ENCODE results near the gene MAN1A2.
A peak's percentile ranks its signal among the peaks of the same experiment; 100 is the strongest.

The MAN1A2 gene

GRCh38 chr1:117495068-117495467 is 127.8 kb downstream of the MAN1A2 start:
- DNase-seq (ENCODE audit: low read depth), result no peak

DNA sequence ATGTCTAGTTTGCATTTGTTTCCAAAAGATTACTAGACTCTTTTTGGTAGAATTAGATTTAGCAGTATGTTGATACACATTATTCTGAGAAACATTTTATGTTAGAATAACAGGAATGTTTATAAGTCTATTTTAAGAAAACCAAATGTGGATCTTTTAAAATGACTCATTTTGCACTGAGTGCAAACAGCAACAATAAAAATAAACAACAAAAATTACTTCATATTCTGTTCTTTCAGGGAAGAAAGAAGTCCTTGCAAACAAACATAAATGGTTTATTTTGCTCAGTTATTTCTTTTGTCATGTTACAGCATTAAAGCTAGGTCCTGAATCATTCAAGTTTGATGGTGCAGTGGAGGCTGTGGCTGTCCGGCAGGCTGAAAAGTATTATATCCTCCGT is 131.8 kb downstream of the MAN1A2 start:
- no peak for DNase-seq (ENCODE audit: low read depth)

DNA sequence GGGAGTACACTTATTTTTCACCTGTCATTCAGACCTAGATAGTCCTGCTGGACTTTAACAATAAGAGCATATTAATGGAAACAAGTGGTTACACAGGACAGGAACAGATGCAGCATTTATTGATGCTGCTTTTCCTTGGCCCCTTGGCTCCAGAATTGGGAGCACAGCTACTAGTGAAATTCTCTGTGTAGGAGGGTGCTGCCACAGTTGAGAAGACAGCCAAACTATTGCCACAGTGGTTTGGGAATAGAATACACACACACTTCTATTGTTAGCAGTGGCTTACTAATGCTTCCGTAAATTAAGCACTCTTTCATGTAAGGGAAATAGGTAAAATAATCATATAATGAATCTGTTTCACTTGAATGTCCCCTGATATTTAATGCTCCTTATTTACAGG is 133.3 kb downstream of the MAN1A2 start:
- DNase-seq (ENCODE audit: low read depth), result no peak

DNA sequence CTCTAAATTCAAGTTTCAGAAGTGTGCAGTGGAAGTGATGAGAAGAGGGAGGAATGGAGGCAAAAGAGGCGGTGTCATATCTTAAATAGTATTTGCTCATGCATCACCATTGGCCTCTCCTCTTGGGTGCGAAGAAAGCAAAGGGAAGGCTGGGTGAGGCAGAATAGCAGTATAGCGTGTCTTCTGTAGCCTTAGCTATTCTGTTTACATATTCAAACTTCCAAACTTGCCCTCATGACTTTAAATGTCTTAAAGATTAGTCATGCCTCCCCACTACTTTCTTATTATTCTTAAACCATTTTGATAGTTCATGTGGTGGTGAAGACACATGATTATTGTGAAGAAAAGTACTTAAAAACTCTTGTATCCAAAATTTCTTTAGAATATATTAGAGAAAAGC is 134.0 kb downstream of the MAN1A2 start:
- DNase-seq (ENCODE audit: low read depth), result peak; percentile 57

DNA sequence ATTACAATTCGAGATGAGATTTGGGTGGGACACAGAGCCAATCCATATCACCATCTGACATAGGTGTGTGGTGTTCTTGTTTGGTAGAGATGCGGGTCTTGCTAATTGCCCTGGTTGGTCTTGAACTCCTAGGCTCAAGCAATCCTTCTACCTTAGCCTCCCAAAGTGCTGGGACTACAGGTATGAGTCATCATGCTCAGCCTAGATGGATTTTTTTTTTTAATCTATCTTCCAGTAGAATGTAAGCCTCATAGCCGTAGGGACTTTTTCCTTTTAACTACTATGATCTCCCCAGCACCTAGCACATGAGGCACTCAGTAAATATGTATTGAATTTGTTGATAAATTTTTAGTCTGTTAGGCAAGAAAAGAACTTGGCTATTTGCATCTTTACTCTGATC is 144.0 kb downstream of the MAN1A2 start:
- DNase-seq (ENCODE audit: low read depth), result no peak

GRCh38 chr1:117512728-117513321 is 145.6 kb downstream of the MAN1A2 start:
- peak; percentile 3 for DNase-seq (ENCODE audit: low read depth)

DNA sequence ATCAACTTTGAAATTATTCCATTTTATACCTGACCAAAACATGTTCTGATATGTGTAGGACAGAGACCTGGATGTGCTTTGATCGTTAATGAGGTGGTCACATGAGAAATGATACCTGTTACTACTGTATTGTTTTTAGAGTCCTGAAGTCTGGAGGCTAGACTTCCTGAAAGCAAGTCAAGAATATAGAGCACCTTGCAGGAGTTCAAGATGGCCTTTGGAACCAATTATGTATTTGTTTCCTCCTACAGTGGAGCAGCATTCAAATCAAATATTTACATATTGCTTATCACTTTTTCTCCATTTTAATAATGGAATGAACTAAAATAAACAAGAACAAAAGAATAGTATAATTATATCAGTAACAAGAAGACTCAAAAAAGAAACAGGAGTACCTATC is 155.9 kb downstream of the MAN1A2 start:
- DNase-seq (ENCODE audit: low read depth), result no peak

- no peak for DNase-seq (ENCODE audit: low read depth)
These were observed 159.8 kb downstream of the MAN1A2 start for GRCh38 chr1:117527074-117527473.

- peak; percentile 2 for DNase-seq (ENCODE audit: low read depth)
These were observed 160.4 kb downstream of the MAN1A2 start for GRCh38 chr1:117527566-117528102.

- no peak for DNase-seq (ENCODE audit: low read depth)
These were observed 162.4 kb downstream of the MAN1A2 start for GRCh38 chr1:117529683-117530082.

DNA sequence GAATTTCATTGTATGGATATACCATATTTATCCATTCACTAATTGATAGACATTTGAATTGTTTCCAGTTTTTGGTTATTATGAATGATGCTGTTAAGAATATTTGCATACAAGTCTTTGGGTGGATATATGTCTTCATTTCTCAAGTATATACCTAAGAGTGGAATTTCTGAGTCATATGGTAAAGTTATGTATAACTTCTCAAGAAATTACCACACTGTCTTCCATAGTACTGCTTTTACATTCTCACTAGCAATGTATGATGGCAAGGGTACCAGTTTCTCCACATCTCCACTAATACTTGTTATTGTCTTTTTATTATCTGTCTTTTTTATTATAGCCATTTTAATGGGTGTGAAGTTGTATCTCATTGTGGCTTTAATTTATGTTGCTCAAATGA is 164.0 kb downstream of the MAN1A2 start:
- no peak for DNase-seq (ENCODE audit: low read depth)

GRCh38 chr1:117534995-117535467 is 167.8 kb downstream of the MAN1A2 start:
- DNase-seq (ENCODE audit: low read depth), result peak; percentile 30

GRCh38 chr1:117535821-117536220 is 168.6 kb downstream of the MAN1A2 start:
- DNase-seq (ENCODE audit: low read depth), result no peak

DNA sequence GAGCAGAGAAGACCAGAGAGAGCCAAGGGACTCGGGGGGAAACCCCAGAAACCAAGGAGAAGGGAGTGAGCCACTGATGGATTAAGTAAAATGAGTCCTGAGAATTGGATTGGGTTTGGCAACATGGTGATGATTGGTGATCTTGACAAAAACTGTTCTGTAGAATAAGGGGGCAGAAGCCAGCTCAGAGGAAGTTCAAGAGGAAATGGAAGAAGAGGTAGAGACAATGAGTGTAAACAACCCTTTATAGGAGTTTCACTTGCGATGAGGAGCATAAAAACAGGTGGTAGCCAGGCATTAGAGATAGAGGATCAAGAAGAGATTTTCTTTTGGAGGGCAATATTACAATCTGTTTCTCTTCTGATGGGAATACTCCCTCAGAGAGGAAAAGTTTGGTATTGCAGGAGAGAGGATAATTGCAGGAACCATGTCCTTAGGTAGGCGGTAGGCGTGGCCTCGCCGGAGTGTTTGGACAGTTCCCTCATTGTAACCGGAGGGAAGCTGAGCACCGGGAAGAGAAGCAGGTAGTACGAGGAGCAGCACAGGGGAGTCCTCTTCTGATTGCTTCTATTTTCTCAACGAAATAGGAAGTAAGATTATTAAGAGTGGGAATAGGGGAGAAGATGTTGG is 170.2 kb downstream of the MAN1A2 start:
- no peak for DNase-seq (ENCODE audit: low read depth)

DNA sequence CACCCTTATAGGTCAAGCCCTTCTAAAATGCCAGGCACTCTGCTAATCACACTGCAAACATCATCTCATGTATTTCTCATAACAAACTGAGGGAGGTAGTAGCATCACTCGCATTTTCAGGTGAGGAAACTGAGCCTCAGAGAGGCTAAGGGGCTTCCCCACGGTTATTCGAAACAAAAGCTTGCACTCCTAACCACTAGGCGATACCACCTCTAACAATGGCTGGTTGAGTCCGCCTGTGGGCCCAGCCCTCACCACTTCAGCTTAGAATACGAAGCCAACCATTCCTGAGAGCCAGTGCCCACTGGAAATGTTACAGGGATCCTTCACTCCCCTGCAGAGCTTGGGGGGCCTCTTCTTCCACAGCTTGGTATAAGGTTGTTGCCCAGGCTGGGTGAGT is 173.3 kb downstream of the MAN1A2 start:
- DNase-seq (ENCODE audit: low read depth), result no peak

DNA sequence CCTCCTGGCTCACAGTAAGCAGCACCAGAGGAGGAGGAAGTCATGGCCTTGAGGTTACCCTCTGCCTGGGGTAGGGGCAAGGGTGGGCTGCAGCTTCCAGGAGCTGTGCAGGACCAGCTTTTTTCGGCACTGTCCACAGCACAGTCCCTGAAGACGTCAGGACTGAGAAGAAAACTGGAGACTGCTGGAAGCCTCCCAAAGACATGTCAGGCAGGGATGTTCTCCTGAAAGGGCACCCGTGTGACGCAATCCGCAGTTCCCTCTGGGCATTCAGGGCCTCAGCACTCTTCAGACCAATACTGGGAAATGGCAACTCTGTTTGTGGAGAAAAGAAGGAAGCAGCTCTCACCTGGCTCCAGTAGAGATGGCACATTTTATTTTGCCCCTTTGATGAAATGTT is 173.8 kb downstream of the MAN1A2 start:
- no peak for DNase-seq (ENCODE audit: low read depth)

DNA sequence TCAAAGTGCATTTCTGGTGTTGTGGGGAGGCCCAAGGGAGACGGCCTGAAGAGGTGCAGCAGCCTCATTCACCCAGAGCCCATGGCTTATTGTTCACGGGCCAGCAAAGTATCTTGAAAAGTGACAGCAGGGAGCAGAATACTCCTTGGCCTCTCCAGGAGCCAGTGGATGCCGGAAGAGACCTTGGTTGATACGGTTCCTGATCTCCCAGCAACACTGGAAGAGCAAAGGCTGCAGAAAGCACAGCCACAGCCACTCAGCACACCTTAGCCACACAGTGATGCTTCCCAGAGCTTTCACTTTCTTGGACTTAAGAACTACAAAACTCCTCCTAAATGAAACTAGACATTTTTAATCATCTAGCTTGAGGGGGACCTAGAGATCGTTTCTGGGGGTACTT is 174.3 kb downstream of the MAN1A2 start:
- DNase-seq (ENCODE audit: low read depth), result no peak

GRCh38 chr1:117544509-117545109 is 177.4 kb downstream of the MAN1A2 start:
- DNase-seq (ENCODE audit: low read depth), result no peak

DNA sequence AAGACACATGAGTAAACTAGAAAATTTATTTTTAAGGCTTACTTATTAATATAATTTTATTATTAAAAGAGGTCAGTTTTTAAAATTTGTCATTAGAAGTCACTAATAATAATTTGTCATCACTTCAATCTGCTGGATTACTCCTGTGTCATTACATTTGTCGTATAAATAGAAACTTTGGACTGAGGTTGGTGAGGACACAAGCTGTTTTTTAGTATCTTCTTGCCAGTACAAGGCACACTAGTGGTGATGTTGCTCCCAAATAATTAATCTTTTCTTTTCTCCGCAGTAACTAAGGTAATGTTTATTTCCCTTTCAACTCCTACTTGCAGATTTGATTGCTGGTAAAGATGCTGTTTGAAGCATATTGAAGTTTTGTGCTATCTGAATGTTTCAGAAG is 179.2 kb downstream of the MAN1A2 start:
- no peak for DNase-seq (ENCODE audit: low read depth)

DNA sequence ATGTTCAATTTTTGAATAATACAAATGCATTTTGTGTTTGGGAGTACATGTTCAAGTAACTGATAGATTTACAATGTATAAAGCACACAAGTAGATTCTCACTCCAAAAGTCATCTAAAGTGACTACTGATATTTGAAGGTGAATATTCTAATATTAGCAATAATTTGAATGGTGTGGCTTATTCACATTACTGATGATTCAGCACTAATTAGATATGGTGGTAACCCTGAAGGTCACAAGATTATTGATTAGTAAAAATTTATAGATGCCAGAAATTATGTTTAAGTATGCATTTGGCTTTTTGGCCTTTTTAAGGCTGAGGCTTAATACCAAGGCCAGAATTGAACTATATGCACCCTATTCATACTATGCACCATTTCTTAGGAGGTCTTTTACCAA is 186.2 kb downstream of the MAN1A2 start:
- no peak for DNase-seq (ENCODE audit: low read depth)

- DNase-seq (ENCODE audit: low read depth), result no peak
These were observed 188.6 kb downstream of the MAN1A2 start for GRCh38 chr1:117555806-117556205.

- DNase-seq (ENCODE audit: low read depth), result no peak
These were observed 189.1 kb downstream of the MAN1A2 start for GRCh38 chr1:117556341-117556740.

- no peak for DNase-seq (ENCODE audit: low read depth)
These were observed 189.7 kb downstream of the MAN1A2 start for GRCh38 chr1:117556976-117557375.
